Kidney epithelial cell (primary cell): Measurements from ENCODE around the gene COL23A1. TPM values are rescaled to one million over a fixed set of nuclear protein-coding genes. Genes with fewer than 3 reads are reported as not detected.

Experiments
- DNase-seq: peaks from one replicate; pipeline ENCODE4 v3.0.0-alpha.2; 2010; ENCODE audit warnings: low read depth
- H3K27me3 ChIP-seq: 2 replicates; pipeline ENCODE4 v1.6.0; 2011; ENCODE audit warnings: low read length; ENCODE audit not compliant: control insufficient read depth, insufficient read depth
- H3K36me3 ChIP-seq: 2 replicates; pipeline ENCODE4 v1.5.1; 2011; ENCODE audit warnings: low read length; ENCODE audit not compliant: control insufficient read depth, insufficient read depth
- H3K4me3 ChIP-seq: 2 replicates; pipeline ENCODE4 v1.5.1; 2011; ENCODE audit warnings: low read depth, mild to moderate bottlenecking, control low read depth, low read length
- CTCF ChIP-seq: IDR thresholded peaks from 2 replicates; pipeline ENCODE4 v1.5.1; 2011; ENCODE audit warnings: mild to moderate bottlenecking, moderate library complexity, low read length, control low read depth, inconsistent platforms; ENCODE audit not compliant: insufficient read depth, poor library complexity, severe bottlenecking
- total RNA-seq: library from RNA; depleted of rRNA; stranded (reverse); fragments of >200 nt; gene quantifications from 2 replicates; pipeline ENCODE4 v1.2.3, GENCODE V29; 2015

Gene COL23A1
- total RNA-seq, 1 donor from 2014 or later, result 0.17 TPM

- Histone ChIP-seq H3K27me3 (peaks cover 2% of the 10 kb centered on the region), H3K36me3 (no peaks in the 10 kb centered on the region), H3K4me3 (no peak overlapping the region)
- no peak for DNase-seq
- no peak for TF ChIP-seq CTCF
Observed at GRCh38 chr5:178338126-178338749, 252.0 kb downstream of the COL23A1 start.

DNA sequence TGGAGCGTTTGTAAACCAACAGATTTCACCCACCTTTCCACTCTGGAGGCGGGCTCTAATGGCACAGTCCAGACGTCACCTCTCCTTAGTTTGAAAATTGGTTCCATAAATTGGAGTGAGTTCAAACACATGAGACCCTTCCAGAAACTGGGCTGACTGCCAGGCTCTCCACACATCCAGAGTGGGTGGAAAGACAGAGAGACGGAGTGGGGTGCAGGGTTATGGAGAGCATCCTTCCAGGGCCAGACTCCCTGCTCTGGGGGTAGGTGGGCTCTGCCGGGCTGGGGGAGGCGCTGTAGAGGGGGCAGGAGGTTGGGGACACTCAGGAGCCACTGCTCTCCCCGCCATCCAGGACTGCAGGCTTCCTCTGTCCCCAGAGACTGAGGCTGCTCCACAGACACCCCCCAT is 252.9 kb downstream of the COL23A1 start:
- H3K4me3 ChIP-seq, result no peak overlapping the region
- H3K27me3 ChIP-seq, result peaks cover 2% of the 10 kb centered on the region
- no peaks in the 10 kb centered on the region for H3K36me3 ChIP-seq
- no peak for TF ChIP-seq CTCF
- no peak for DNase-seq

DNA sequence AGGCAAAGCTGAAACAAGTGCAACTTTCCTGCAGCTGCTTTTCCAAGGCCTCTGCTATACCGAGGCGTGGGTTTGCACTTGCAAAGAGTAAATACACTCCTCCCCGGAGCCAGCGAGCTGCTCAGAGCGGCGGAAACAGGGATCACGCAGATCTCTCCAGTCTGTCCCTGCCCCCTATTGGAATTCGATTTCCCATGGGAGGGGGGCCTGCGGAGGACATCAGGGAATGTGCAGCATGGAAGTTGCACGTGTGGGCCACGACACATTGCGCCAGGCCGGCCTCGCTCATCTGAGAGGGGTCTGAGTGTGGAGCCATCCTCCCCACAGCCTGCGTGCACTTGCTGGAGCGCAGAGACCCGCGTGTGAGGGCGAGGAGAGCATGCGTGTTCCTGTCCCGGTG is 253.3 kb downstream of the COL23A1 start:
- no peak for TF ChIP-seq CTCF
- no peaks in the 10 kb centered on the region for H3K36me3 ChIP-seq
- peaks cover 2% of the 10 kb centered on the region for H3K27me3 ChIP-seq
- no peak for DNase-seq
- no peak overlapping the region for H3K4me3 ChIP-seq

DNA sequence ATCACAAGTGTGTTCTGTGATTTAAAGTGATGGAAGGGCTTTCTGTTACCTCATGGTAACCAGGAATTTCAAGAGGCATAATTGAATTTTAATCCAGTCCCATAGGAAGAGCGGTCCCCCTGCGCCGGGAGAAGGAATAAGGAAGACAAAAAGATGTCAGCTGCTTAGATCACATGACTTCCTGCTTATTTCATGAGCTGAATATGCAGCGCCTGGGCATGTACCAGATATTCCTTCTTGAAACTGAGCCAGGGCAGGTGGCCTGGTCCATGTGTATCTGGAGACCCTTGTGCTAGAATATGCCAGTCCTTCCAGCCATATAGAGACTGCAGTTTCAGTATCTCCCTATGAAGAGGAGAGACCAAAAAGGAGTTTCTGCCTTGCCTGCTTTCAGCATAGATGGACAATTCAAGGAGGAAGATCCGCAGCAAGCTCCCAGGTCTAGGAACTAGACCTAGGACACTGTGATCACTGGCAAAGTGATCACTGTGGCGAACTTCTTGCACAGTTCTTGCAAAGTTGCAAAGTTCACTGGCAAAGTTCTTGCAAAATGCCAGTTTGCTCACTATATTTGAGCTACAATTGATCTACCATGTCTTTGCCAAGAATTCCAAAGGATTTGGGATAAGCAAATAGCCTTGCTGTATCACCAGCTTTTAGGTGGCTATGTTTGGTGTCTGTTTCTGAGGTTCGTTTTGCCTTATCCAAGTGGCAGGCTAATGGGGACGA is 254.7 kb downstream of the COL23A1 start:
- TF ChIP-seq CTCF, result no peak
- no peak for DNase-seq

DNA sequence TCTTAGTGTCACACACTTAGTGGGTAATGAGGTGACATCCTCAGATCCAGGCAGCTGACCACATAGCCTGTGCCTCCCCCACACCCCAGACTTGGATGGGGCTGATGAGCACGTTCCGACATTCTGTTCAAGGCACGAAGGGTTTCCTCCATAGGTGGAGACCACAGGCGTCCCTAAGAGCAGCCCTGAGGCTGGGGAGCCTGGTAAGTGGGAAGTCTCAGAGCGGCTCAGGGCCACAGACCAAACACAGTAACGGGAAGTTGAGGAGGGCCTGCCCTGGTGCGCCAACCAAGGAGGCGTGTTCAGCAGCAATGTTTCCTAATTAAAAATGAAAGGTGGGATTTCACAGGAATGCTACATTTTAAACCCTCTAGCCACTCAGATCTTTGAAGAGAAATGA is 255.3 kb downstream of the COL23A1 start:
- Histone ChIP-seq H3K27me3 (peaks cover 2% of the 10 kb centered on the region), H3K4me3 (no peak overlapping the region), H3K36me3 (no peaks in the 10 kb centered on the region)
- TF ChIP-seq CTCF, result no peak
- no peak for DNase-seq

More for the DNA sequence above, 254.7 kb downstream of the COL23A1 start:
- Histone ChIP-seq H3K36me3 (no peaks in the 10 kb centered on the region), H3K27me3 (peaks cover 2% of the 10 kb centered on the region), H3K4me3 (no peak overlapping the region)

- no peak for TF ChIP-seq CTCF
- no peak for DNase-seq
- Histone ChIP-seq H3K36me3 (no peaks in the 10 kb centered on the region), H3K4me3 (no peak overlapping the region), H3K27me3 (peaks cover 2% of the 10 kb centered on the region)
Observed at GRCh38 chr5:178333821-178334481, 256.2 kb downstream of the COL23A1 start.
